Activated T-cell treated with anti-CD3 and anti-CD28 coated beads for 1 hour (primary cell): Measurements from ENCODE around the gene TGM2.
"Not testable (repeated sequence)": the region's sequence is repeated elsewhere in the genome, so short reads cannot be mapped to it uniquely, and the experiment has no call there.

ENCODE experiments used
- DNase-seq: peaks from one replicate; pipeline ENCODE4 v3.0.0-alpha.2; 2020; ENCODE audit warnings: low read depth

Gene TGM2

GRCh38 chr20:38115205-38115604 lies 49.9 kb downstream of the TGM2 start:
- DNase-seq = no peak

GRCh38 chr20:38114353-38114791 lies 50.7 kb downstream of the TGM2 start:
- no peak for DNase-seq

GRCh38 chr20:38113401-38114325 lies 51.4 kb downstream of the TGM2 start:
- DNase-seq = no peak

GRCh38 chr20:38112930-38113294 lies 52.2 kb downstream of the TGM2 start:
- DNase-seq = no peak

- no peak for DNase-seq
Measured at GRCh38 chr20:38112261-38112929, 52.7 kb downstream of the TGM2 start.

GRCh38 chr20:38111366-38112232 lies 53.5 kb downstream of the TGM2 start:
- no peak for DNase-seq

GRCh38 chr20:38110525-38111178 lies 54.4 kb downstream of the TGM2 start:
- no peak for DNase-seq

- DNase-seq = no peak
Measured at GRCh38 chr20:38109591-38110524, 55.2 kb downstream of the TGM2 start.

- no peak for DNase-seq
Measured at GRCh38 chr20:38108986-38109541, 56.0 kb downstream of the TGM2 start.

- DNase-seq = no peak
Measured at GRCh38 chr20:38108438-38108985, 56.6 kb downstream of the TGM2 start.

- not testable (repeated sequence) for DNase-seq
Measured at GRCh38 chr20:38107916-38108315, 57.2 kb downstream of the TGM2 start.

- DNase-seq = not testable (repeated sequence)
Measured at GRCh38 chr20:38107386-38107785, 57.7 kb downstream of the TGM2 start.

GRCh38 chr20:38106461-38106860 lies 58.6 kb downstream of the TGM2 start:
- no peak for DNase-seq

- no peak for DNase-seq
Measured at GRCh38 chr20:38104285-38104684, 60.8 kb downstream of the TGM2 start.

- not testable (repeated sequence) for DNase-seq
Measured at GRCh38 chr20:38102206-38102605, 62.9 kb downstream of the TGM2 start.

- no peak for DNase-seq
Measured at GRCh38 chr20:38098952-38099351, 66.1 kb downstream of the TGM2 start.

GRCh38 chr20:38095017-38095686 lies 69.9 kb downstream of the TGM2 start:
- DNase-seq = no peak

- DNase-seq = no peak
Measured at GRCh38 chr20:38094373-38094891, 70.6 kb downstream of the TGM2 start.

- DNase-seq = no peak
Measured at GRCh38 chr20:38093641-38094077, 71.4 kb downstream of the TGM2 start.
